ENCODE measurements around the gene DPH5.

DNA sequence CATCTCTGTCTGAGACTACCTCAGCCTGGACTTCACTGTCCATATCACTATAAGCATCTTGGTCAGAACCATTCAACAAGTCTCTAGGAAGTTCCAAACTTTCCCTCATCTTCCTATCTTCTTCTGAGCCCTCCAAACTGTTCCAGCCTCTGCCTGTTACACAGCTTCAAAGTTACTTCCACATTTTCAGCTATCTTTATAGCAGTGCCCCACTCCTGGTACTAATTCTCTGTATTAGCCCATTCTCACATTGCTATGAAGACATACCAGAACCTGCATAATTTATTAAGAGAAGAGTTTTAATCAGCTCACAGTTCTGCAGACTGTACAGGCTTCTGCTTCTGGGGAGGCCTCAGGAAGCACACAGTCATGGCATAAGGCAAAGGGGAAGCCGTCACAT, 15.7 kb upstream of the DPH5 start:
- TF ChIP-seq GATA2 (IDR thresholded peaks at IDR 0.05; ENCODE audit: low read depth, low read length) (no peak), GATA3 (IDR thresholded peaks at IDR 0.05; ENCODE audit: low read depth, low read length) (no peak)
